Measurements from ENCODE around the gene EHD4. TPM values are rescaled to one million over a fixed set of nuclear protein-coding genes. Genes with fewer than 3 reads are reported as not detected.

EHD4 gene
- polyA plus RNA-seq, 1 donor, result 39.6 TPM

DNA sequence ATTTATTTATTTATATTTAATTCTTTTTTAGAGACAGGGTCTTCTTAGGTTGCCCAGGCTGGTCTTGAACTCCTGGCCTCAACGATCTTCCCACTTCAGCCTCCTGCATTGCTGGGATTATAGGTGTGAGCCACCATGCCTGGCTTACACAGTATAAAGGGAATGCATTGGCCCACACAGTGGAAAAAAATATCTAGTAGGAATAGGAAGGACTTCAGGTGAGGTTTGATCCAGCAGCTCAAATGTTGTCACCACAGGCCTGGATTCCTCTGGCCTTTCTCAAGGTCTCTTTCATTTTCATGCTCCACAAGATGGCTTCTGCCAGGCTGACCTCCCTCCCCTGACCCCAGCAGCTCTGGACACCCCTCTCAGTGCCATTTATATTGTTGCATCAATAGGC, 76.4 kb downstream of the EHD4 start:
- no peak for DNase-seq (ENCODE audit: low read depth)

DNA sequence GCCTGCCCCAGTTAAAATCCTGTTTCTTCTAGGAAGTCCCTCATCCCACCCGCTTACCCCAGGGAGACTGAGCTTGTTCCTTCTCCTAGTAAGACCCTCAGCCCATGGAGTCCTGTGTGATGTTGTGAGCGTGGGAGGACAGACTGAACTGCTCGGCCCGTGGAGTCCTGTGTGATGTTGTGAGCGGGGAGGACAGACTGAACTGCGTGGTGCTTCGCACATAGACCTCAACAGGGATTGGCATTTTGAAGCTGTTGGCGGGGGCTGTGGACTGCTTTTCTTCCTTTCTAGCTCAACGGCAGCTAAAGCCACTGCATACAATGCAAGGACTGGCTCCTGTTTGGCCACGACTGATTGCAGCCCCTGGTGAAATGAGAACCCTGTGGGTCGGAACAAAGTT, 76.9 kb downstream of the EHD4 start:
- DNase-seq (ENCODE audit: low read depth), result no peak

DNA sequence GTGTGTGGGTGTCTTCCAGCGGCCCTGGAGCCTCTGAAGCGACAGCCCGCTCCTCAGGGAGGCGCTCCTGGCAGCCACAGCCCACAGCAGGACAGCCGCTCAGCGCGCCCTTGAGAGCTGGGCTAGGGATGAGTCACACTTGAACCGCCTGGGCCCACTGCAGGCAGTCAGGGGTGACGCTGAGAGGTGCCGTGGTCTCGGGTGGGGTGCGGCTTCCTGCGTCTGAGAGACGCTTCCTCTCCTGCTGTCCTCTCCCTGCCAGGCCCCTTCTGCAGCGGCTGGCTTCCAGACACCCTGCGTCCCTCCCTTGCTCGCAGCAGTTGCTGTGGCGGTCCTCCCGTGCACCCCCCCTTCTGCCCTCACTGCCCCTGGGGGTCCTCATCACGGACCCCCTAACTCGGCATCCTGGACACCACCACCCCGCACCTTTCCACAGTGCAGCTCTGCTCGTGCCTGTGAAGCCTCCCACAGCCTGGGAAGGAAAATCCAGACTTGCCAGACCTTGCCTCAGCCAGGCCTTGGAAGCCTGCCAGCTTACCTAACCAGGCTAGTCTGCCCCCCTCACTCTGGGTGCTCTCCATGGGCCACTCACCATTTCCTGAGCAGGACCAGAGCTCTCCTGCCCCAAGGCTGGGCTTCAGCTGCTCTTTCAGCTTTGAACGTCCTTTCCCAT, 77.4 kb downstream of the EHD4 start:
- no peak for DNase-seq (ENCODE audit: low read depth)

DNA sequence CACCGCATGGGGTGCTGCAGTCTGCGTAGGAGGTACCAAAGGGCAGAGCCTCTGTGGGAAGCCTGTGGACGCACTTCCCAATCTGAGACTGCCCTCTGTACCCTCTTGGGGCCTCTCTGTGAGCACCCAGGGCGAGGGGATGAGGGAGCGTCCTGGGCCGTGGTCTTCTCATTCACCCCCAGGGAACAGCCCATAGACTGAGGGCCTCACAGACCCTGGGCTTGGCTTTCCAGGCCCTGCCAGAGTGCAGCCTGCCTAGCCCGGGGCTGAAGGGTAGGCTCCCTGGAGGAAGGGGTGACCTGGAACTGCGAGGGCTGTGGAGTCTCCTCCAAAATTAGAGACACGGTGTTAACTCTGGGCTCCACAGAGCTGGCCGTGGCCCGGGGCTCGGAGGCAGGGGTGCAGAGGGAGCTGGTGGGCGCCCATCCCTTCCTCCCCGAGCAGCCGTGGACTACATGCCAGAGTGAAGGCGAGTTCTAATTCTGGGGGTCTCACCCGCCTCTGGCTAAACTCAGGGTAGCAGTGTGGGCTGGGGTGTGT, 78.0 kb downstream of the EHD4 start:
- DNase-seq (ENCODE audit: low read depth), result no peak

- no peak for DNase-seq (ENCODE audit: low read depth)
These were observed 78.7 kb downstream of the EHD4 start, which contains the start of gene SPTBN5 for GRCh38 chr15:41893422-41894250. Gene SPTBN5 (minus strand): TSS chr15:41894053. CDS start chr15:41893497, 556 bp downstream.

- no peak for DNase-seq (ENCODE audit: low read depth)
These were observed 79.5 kb downstream of the EHD4 start for GRCh38 chr15:41892621-41893421.

- no peak for DNase-seq (ENCODE audit: low read depth)
These were observed 80.4 kb downstream of the EHD4 start for GRCh38 chr15:41891946-41892345.

DNA sequence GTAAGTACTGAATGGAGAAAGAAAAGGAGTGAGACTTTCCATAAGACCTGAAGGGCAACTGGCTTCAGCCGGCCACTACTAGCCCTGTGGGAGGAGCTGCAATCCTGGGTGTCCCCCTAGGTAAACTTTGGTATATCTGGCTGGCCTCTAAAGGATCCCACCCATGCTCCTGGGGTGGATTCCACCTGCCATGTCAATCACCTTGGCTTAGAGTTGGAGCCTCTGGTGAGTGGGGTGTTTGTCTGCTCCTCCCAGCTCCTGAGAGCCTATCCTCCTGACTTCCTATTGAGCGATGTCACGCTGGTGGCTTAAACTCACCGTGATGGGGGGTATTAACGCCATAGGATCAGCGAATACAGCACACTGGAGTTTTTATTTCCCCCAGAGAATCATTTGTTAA, 81.1 kb downstream of the EHD4 start:
- DNase-seq (ENCODE audit: low read depth), result no peak

GRCh38 chr15:41890050-41890690, 82.2 kb downstream of the EHD4 start:
- no peak for DNase-seq (ENCODE audit: low read depth)

GRCh38 chr15:41888662-41889253, 83.6 kb downstream of the EHD4 start:
- no peak for DNase-seq (ENCODE audit: low read depth)

DNA sequence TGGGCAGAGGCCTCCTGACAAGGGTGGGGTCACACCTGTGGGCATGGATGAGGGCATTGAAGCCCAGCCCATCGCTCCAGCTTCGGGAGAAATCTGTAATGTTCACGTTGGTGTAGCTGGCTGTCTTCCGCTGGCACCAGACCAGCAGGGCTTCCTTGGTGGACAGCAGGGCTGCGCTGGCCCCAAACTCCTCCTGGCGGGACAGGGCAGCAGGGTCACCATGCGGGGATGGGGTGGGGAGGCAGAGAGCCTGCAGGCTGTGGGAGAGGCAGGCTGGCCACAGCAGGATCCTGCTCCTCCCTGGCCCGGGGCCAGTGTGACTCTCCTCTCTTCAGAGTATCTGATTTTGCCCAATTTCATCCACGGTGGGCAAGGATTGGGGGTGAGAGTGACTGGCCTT, 84.5 kb downstream of the EHD4 start:
- no peak for DNase-seq (ENCODE audit: low read depth)

DNA sequence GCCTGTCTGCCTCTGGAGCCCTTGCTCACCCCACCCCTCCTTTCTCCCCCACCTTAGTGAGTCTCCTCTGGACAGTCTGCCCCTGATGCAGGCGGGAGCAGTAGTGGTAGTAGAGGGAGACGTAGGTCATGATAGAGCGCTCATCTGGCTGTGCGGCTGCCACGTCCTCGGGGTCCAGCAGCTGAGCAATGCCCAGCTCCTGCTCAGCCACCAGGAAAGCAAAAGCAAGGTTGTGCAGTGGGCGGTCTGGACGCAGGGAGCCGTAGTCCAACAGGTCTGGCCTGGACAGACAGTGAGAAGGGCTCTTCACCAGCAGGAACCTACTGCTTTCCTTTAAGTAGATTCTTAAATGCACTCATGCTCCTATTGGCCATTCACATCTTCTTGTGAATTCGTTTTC, 85.2 kb downstream of the EHD4 start:
- no peak for DNase-seq (ENCODE audit: low read depth)

- no peak for DNase-seq (ENCODE audit: low read depth)
These were observed 85.6 kb downstream of the EHD4 start for GRCh38 chr15:41886741-41887140.

- no peak for DNase-seq (ENCODE audit: low read depth)
These were observed 86.5 kb downstream of the EHD4 start for GRCh38 chr15:41885841-41886240.

GRCh38 chr15:41885321-41885720, 87.0 kb downstream of the EHD4 start:
- DNase-seq (ENCODE audit: low read depth), result no peak

DNA sequence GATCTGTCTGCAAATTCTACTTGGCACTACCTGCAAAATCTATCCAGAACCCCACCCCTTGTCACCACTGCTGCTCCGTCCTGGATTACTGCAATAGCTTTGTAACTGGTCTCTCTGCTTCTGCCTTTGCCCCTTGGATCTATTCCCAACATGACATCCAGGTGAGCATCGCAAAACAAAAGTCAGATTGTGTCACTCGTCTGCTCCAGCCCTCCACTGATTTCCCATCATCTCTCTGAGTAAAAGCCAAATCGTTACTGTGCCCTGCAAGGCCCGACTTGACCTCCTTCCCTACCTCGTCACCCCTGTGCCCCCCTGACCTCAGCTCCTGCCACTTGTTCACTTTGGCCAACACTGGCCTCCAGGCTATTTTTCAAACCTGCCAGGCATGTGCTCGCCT, 87.9 kb downstream of the EHD4 start:
- DNase-seq (ENCODE audit: low read depth), result no peak

DNA sequence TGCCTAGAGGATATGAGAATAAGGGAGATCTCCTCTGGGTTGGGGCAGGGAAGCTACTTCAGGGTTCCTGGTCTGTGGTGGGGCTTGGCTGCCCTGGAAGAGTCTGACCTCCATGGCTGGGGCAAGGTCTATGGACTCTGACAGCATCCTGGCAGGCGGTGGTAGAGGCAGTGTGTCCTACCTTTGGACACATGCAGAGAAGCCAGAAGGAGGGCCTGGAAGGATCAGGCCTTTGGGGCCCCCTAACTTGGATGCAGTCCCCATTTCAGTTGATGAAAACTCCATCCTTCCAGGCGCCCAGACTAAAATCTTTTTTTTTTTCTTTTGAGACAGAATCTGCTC, 88.9 kb downstream of the EHD4 start:
- DNase-seq (ENCODE audit: low read depth), result no peak

DNA sequence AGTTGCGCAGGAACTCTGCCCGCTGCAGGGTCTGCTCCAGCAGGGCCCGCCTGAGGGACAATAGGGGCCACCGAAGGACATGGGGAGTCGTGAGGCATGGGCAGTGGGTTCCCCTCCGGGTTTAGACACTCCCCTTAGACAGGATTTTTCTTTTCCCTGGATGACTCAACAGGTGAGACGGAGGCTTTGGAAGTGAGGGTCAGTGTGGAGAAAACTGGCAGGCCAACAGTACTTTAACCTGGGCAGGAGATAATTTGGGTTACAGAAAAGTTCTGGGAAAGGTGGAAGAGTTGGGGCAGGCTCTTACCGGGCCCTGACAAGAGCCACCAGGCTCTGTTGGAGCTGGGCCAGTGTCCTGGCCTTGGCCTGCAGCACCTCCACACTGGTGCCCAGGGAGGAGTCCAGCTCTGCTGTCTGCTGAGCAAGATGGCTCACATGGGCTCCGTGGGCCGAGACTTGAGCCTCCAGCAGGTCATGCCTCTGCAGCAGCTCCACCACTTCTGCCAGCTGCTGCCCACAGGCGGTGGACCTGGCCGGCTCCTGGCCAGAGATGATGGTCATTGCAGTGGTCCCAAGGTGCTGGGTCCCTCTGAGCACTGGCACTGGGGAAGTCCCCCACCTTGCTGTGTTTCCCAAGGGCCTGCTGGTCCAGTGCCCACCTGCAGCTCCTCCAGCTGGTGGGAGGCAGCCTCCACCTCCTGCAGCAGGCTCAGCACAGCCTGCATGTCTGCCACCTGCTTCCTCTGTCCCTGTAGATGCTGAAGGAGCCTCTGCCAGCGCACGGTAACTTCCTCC, 89.5 kb downstream of the EHD4 start:
- no peak for DNase-seq (ENCODE audit: low read depth)

- DNase-seq (ENCODE audit: low read depth), result no peak
These were observed 90.3 kb downstream of the EHD4 start for GRCh38 chr15:41881920-41882688.

DNA sequence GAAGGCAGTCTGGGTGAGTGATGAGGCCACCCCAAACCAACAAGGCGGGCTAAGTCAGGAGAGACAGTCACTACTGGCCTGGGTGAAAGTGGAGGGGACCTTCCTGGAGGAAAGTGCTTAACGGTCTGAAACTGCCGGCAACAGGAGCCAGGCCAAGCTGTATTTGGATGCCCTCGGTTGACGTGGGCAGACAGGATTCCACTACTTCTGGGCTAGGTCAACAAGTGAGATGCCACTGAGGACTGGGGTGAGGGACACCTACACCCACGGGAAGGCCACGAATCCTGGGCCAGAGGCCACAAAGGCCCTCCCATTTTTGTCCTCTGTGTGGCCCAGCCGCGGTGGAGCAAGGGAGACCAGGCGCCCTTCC, 90.8 kb downstream of the EHD4 start:
- DNase-seq (ENCODE audit: low read depth), result no peak

All from forelimb muscle (tissue), 1 donor.